HFF-Myc (cell line): ENCODE results near the gene TBC1D14.

Experiments used
- DNase-seq: peaks from one replicate; pipeline ENCODE4 v3.0.0-alpha.2; 2011; ENCODE audit warnings: low read depth; ENCODE audit errors: extremely low read depth
- H3K4me3 ChIP-seq: replicated peaks from 2 replicates; pipeline ENCODE4 v1.5.1; 2011; ENCODE audit warnings: low read depth, mild to moderate bottlenecking, control low read depth, low read length
- CTCF ChIP-seq: IDR thresholded peaks from 2 replicates; pipeline ENCODE4 v1.5.1; 2012; ENCODE audit warnings: mild to moderate bottlenecking, low read depth, low read length, control low read depth; ENCODE audit errors: missing control alignments

The TBC1D14 gene

GRCh38 chr4:6885953-6886557 is 23.6 kb upstream of the TBC1D14 start:
- TF ChIP-seq CTCF: no peak
- no peak overlapping the region for H3K4me3 ChIP-seq
- DNase-seq: no peak

- no peak for DNase-seq
- H3K4me3 ChIP-seq: no peak overlapping the region
These were observed 22.7 kb upstream of the TBC1D14 start for GRCh38 chr4:6886886-6887285.

GRCh38 chr4:6887591-6888371 is 21.8 kb upstream of the TBC1D14 start:
- no peak for DNase-seq
- no peak for TF ChIP-seq CTCF
- no peak overlapping the region for H3K4me3 ChIP-seq

More at GRCh38 chr4:6886886-6887285, 22.7 kb upstream of the TBC1D14 start:
- no peak for TF ChIP-seq CTCF

- TF ChIP-seq CTCF: no peak
- H3K4me3 ChIP-seq: no peak overlapping the region
- DNase-seq: no peak
These were observed 21.0 kb upstream of the TBC1D14 start for GRCh38 chr4:6888506-6889071.

- TF ChIP-seq CTCF: no peak
- DNase-seq: no peak
- no peak overlapping the region for H3K4me3 ChIP-seq
These were observed 20.4 kb upstream of the TBC1D14 start for GRCh38 chr4:6889101-6889735.

GRCh38 chr4:6889736-6890324 is 19.8 kb upstream of the TBC1D14 start:
- no peak for TF ChIP-seq CTCF
- DNase-seq: no peak
- H3K4me3 ChIP-seq: no peak overlapping the region
